Measurements from ENCODE around the gene KRT79. TPM values are rescaled to one million over a fixed set of nuclear protein-coding genes. Genes with fewer than 3 reads are reported as not detected.

KRT79 gene
- total RNA-seq, 1 donor from 2014 or later: not detected

DNA sequence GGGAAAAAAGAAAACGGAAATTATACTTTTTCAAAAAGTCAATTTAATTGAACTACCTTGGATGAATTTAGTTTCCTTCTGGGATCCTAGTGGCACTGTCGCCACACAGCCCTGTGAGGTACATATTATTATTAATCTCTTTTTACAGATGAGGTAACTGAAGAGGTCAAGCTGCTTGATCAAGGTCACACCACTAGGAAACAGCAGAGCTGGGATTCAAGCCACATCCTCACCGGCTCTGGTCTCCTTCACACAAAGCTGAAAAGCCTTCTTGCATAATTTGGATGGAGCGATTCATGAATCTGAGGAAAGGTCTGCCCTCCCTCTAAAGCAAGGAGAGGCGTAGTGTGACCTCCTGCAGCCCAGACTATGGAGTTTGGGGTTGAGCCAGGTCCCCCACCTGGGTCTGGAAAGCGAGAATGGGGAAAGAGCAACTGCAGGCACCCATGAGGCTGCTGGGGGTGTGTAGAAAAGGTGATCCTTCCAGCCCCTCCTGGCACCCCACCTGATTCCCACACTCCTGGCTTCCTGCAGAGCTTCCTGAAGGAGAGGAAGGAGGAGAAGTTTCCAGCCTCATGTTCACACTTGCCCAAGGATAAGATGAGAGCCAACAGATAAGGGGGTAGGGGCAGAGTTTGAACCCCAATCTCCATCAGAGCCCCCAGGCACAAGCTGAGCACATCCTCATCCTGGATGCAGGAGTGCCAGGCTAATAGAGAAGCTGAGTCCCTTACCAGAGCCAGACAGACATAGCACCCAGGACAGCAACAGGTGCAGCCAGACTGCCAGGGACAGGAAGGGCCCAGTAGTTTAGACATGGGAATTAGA, 3.9 kb upstream of the KRT79 start:
- intact Hi-C loops (cut with DNase I): no loop called here
- DNase-seq (ENCODE audit: missing footprints) (no peak), ATAC-seq (no peak)

- DNase-seq (ENCODE audit: missing footprints) (no peak), ATAC-seq (no peak)
- intact Hi-C loops (cut with DNase I): no loop called here
These were observed 3.3 kb upstream of the KRT79 start for GRCh38 chr12:52837413-52837741.

DNA sequence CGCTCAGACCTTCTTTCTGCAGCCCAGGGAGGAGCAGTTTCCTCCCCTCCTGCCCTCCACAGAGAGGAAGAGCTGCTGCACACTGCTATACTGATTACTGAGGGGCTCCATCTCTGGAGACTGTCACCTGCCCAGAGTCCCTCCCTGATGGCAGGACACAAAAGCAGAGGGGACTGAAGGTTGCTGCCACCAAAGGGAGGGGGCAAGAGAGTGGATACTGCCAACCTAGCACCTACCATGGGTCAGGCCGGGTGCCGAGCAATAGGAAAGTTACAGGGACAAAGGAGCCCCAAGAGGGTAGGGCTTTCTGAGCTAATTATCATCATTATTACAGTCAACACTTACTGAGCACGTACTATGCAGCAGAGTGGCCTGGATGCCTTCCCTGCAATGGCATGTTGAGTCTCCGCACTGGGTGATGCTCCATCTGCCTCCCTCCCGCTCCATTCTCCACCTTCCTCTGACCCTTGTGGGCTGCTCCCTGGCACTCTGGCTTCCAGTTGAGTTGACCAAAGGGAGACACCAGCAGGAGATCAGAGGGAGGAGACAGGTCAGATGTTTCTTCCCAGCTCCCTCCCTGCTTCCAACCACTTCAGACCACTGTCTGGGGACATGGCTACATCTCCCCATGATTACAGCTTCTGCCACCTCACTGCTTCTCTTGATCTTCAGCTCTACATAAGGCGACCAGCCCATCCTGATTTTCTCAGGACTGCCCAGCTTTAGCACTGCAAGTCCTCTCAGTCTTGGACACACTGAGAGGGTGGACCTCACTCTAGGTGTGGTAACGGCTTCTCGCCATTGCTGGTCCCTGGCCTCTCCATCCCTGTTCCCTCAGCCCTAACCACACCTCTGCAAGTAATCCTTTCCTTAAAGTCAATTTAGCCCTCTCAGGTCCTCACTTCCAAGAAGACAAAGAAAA, 2.6 kb upstream of the KRT79 start:
- no peak for ATAC-seq
- intact Hi-C loops (cut with DNase I): no loop called here
- no peak for DNase-seq (ENCODE audit: missing footprints)

GRCh38 chr12:52836042-52836466, 1.9 kb upstream of the KRT79 start:
- DNase-seq (ENCODE audit: missing footprints) (no peak), ATAC-seq (no peak)
- intact Hi-C loops (cut with DNase I): no loop called here

DNA sequence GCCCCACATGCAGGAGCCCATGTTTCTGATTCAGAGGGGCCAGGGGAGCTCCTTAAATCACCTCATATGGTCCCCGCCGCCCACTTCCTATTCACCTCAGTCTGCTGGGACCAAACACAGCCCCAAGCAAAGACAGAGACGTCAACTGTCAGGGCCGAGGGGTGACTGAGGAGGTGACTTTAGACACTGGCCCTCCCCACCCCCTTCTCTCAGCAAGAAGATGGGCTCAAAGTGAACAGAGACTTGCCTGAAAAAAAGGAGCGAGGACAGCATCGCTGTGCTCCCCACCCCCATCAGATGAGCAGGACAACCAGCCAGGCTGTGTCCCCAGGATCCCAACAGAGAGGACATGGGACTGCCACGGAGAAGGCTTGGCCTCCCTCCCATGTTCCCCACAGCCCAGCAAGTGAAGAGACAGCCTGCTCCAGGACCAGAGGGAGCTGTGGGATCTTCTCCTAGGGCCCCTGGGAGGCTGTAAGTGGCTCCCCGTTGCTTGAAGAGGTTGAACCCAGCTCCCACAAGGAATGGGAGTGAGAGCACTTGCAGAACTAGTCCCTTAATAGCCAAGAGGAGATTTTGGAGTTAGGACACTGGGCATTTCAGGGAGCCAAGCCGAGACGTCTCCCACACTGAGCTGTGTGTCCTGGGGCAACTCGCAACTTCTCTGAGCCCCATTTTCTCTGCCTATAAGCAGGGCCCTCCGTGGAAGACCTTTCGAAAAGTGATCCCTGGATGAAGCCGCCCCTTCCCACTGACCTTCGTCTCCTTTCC, 1.3 kb upstream of the KRT79 start:
- ATAC-seq: no peak
- DNase-seq (ENCODE audit: missing footprints): no peak
- intact Hi-C loops (cut with DNase I): no loop called here

- intact Hi-C loops (cut with DNase I): no loop called here
- ATAC-seq: no peak
These were observed 553 bp upstream of the KRT79 start for GRCh38 chr12:52834727-52835001.

GRCh38 chr12:52832985-52833905, 866 bp downstream of the KRT79 start:
- ATAC-seq: no peak
- intact Hi-C loops (cut with DNase I): no loop called here
- no peak for DNase-seq (ENCODE audit: missing footprints)

More at GRCh38 chr12:52834727-52835001, 553 bp upstream of the KRT79 start:
- no peak for DNase-seq (ENCODE audit: missing footprints)

- intact Hi-C loops (cut with DNase I): no loop called here
- no peak for ATAC-seq
- DNase-seq (ENCODE audit: missing footprints): no peak
These were observed 1.7 kb downstream of the KRT79 start for GRCh38 chr12:52832451-52832850.

- ATAC-seq (no peak), DNase-seq (ENCODE audit: missing footprints) (no peak)
- intact Hi-C loops (cut with DNase I): no loop called here
These were observed 2.9 kb downstream of the KRT79 start for GRCh38 chr12:52831251-52831650.

DNA sequence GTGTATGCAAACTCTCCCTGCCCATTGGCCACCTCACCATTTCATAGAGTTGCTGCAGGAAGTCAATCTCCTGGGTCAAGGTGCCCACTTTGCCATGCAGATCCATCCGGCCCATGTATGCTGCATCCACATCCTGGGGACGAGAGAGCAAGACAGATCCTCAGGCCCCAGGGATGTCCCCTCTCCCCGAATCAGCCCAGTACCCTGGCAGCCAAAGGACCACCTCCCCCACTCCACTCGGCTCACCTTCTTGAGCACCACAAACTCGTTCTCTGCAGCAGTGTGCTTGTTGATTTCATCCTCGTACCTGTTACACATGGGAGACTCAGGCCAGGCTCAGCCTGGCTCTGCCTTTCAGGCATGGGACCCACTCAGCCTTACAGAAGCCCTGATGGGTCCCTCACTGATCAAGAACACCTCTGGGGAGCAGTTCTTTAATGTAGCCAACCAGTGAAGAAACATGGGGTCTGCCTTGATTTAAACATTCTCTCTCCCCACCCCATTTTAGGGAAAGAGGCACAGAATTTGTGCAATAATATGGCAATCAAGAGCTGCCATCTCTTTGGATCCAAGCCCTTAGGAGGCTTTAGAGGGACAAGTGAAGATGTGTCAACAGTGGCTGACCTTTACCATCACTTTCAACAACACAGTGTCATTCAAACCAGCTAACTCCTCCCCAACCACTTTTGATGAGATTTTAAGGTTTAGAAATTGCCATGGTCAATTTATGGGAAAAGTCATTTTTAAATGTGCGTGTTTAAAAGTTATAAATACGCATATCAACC, 3.9 kb downstream of the KRT79 start:
- ATAC-seq (no peak), DNase-seq (ENCODE audit: missing footprints) (no peak)
- intact Hi-C loops (cut with DNase I): no loop called here

- intact Hi-C loops (cut with DNase I): no loop called here
These were observed 5.5 kb downstream of the KRT79 start for GRCh38 chr12:52828591-52829021.

GRCh38 chr12:52828156-52828555, 6.0 kb downstream of the KRT79 start:
- intact Hi-C loops (cut with DNase I): no loop called here
- DNase-seq (ENCODE audit: missing footprints) (no peak), ATAC-seq (no peak)

More at GRCh38 chr12:52828591-52829021, 5.5 kb downstream of the KRT79 start:
- DNase-seq (ENCODE audit: missing footprints) (no peak), ATAC-seq (no peak)

GRCh38 chr12:52827499-52828090, 6.5 kb downstream of the KRT79 start:
- no peak for ATAC-seq
- DNase-seq (ENCODE audit: missing footprints): no peak

GRCh38 chr12:52826611-52827498, 7.3 kb downstream of the KRT79 start:
- DNase-seq (ENCODE audit: missing footprints): no peak
- intact Hi-C loops (cut with DNase I): no loop called here
- no peak for ATAC-seq

More at GRCh38 chr12:52827499-52828090, 6.5 kb downstream of the KRT79 start:
- intact Hi-C loops (cut with DNase I): no loop called here

DNA sequence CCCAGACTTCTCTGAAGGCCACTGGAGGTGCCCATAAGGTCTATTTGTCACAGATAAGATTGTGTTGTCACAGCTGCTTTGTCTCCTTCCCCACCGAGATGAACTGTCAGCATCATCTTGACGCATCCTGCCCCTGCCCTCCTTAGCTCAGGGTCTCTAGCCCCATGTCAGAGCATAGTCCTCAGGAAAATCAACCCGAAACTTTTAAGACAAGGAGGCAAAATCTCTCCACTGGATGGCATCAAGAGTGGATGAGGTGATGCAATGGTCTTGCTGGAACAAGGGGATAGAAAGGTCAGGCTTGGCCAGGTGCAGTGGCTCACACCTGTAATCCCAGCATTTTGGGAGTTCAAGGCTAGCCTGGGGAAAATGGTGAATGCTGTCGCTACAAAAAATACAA, 8.2 kb downstream of the KRT79 start:
- no peak for DNase-seq (ENCODE audit: missing footprints)
- intact Hi-C loops (cut with DNase I): no loop called here
- ATAC-seq: no peak

DNA sequence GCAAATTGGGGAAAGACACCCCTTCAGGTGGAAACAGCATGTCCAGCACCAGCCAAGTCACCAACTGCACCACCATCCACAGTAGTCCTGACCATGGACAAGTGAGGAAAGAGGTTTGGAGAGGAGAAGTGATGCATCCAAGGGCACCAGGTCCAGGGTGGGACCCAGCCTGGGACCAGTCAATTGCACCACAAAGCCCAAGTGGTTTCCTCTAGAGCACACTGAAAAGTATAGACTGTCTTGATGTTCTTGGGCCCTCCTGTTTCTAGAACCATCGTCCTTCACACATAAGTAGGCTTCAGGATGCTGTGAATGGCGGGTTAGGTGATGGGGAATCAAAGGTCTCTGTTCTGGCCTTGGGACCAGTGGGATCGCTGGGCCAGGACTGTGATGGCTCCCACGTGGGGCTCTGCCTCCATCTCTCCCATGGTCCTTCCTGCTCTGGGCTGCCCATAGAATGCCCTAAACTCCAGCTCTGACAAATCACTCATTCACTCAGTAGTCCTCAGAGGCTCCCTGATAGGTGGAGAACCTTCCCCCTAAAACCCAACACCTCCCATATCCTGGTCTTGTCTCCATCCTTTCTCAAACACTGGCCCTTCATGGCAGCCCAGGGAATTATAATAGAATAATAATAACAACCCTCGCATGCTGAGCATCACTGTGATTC, 9.2 kb downstream of the KRT79 start:
- no peak for ATAC-seq
- intact Hi-C loops (cut with DNase I): no loop called here
- no peak for DNase-seq (ENCODE audit: missing footprints)
